DND-41 (cell line): ENCODE data around the gene GSTO1.

Source experiments
- EZH2 ChIP-seq: IDR thresholded peaks from 3 replicates; pipeline ENCODE4 v1.6.1; 2012; ENCODE audit warnings: borderline replicate concordance, low read depth, mild to moderate bottlenecking, moderate library complexity, low read length, inconsistent platforms; ENCODE audit not compliant: severe bottlenecking
- TF ChIP-seq, protein P1 (sequence below): IDR thresholded peaks from 2 replicates; pipeline ENCODE4 v1.5.1; 2012; ENCODE audit warnings: borderline replicate concordance, low read length, moderate library complexity, mild to moderate bottlenecking; ENCODE audit not compliant: poor library complexity, severe bottlenecking; ENCODE audit errors: extremely low read depth

- no peak for TF ChIP-seq EZH2
- TF ChIP-seq, protein P1, sequence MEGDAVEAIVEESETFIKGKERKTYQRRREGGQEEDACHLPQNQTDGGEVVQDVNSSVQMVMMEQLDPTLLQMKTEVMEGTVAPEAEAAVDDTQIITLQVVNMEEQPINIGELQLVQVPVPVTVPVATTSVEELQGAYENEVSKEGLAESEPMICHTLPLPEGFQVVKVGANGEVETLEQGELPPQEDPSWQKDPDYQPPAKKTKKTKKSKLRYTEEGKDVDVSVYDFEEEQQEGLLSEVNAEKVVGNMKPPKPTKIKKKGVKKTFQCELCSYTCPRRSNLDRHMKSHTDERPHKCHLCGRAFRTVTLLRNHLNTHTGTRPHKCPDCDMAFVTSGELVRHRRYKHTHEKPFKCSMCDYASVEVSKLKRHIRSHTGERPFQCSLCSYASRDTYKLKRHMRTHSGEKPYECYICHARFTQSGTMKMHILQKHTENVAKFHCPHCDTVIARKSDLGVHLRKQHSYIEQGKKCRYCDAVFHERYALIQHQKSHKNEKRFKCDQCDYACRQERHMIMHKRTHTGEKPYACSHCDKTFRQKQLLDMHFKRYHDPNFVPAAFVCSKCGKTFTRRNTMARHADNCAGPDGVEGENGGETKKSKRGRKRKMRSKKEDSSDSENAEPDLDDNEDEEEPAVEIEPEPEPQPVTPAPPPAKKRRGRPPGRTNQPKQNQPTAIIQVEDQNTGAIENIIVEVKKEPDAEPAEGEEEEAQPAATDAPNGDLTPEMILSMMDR: no peak
These were observed 754 bp downstream of the GSTO1 start for GRCh38 chr10:104255311-104255981.
